ENCODE results near the gene TTC34.
"Not testable (repeated sequence)": the region's sequence is repeated elsewhere in the genome, so short reads cannot be mapped to it uniquely, and the experiment has no call there.

The TTC34 gene

GRCh38 chr1:2639203-2639602, 162.3 kb downstream of the TTC34 start:
- no peak for DNase-seq (ENCODE audit: low spot score)

GRCh38 chr1:2638466-2639115, 162.9 kb downstream of the TTC34 start:
- no peak for DNase-seq (ENCODE audit: low spot score)

- DNase-seq (ENCODE audit: low spot score), result no peak
Measured at GRCh38 chr1:2637442-2638145, 163.9 kb downstream of the TTC34 start.

DNA sequence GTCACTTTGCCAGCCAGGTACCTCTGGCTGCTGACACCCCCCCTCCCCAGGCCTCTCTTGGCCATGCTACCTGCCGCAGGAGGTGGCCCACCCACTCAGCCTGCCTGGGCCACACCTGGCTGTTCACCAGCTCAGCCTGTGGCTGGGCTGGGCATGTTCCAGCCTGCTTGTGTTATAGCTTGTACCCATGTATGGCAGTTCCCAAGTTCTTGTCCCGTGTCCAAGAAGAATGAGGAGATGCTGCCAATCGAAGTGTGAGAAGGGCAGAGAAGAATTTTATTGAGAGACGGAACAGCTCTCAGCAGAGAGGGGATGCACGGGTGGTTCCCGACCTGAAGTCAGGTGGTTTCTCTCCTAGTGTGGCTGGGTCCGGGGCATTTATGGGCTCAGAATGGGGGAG, 164.8 kb downstream of the TTC34 start:
- DNase-seq (ENCODE audit: low spot score), result no peak

DNA sequence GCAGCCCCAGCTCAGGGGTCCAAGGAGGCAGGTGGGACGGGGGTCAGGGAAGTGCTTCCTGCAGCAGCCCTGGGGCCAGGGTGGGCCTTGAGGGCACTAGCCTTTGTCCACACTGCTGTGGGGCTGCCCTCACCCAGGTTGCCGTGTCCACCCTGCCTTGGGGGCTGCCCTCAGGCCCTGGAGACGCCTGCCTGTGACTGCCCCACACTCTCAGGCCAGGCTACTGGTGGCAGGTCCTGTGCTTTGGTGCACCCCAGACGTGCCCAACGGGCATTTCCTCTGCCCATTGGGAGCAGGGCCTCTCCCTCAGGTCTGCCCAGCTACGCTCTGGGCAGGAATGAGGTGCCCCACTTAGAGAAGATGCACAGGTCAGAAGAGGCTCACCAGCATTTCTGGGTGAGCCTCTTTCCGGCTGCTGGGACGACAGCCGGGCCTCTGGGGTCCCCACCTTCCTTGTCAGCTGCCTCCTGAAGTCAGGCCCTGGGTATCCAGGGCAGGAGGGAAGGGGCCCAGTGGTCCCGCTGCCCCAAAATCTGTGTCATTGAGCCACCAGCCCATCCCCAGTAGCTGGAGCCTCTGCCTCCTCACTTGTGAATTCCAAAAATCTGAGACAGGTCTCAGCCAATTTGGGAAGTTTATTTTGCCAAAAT, 166.0 kb downstream of the TTC34 start:
- no peak for DNase-seq (ENCODE audit: low spot score)

DNA sequence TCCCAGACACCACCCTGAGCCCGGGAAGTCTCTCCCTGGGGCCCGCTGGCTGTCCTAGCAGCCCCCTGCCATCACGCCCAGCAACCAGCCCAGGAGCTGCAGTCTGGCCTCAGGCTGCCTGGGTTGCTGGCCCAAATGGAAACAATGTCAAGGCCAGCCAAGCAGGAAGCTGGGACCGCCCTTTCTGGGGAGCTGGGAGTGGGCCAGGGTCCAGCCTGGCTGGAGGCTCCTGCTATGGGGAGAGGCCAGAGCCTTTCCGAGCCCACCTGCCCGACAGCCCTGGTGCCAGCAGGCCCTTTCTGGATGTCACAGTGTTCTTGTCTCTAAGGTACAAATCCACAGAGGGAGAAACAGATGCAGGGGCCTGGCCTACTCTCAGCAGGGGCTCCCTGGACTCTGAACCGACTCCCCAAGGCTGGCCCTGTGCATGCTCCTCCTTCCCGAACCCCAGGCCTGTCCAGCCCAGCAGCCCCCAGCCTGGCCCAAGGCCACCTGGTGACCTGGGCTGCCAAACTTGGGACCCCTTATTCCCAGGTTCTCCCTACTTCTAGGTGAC, 167.5 kb downstream of the TTC34 start:
- DNase-seq (ENCODE audit: low spot score), result no peak

- no peak for DNase-seq (ENCODE audit: low spot score)
Measured at GRCh38 chr1:2633366-2633935, 168.0 kb downstream of the TTC34 start.

DNA sequence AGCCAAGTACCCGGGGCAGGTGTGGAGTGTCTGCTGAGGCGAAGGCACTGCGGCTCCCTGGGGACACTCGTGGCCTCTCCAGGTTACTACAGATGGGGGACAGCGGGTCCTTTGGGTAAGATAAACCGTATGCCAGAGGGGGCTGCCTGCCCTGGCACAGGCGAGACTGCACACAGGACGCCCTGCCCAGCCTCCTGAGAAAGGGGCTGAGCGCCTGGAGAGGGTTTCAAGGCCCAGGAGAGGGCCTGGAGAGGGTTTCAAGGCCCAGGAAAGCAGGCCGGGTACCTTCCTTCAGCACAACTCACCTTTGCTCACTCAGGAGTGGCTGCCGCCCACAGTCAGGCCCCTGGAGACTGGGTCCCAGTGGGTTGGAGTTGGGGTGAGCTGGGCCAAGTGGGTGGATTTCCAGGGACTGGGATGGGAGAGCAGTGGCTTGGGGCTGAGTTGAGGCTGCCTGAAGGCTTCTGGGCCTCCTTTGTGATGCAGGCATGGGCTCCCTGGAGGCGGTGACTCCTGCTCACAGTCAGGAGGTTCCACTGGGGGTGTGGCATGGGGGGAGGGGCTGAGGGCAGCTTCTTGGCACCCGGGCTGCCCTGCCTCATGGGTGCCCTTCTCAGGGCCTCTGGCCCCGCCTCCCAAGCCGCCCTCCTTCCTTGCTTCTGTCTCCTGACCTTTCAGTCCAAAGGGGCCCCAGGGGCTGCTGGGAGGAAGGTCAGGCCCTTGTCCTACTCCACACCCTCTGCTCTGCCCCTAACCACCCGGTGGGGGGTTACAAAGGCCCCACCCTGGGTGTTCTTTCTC, 168.7 kb downstream of the TTC34 start, which contains the start of gene MMEL1:
Gene MMEL1 (minus strand): TSS at position 456 of the 801 bp plus-strand sequence. CDS start 3,532 bp downstream, outside the sequence.
- DNase-seq (ENCODE audit: low spot score), result no peak

- DNase-seq (ENCODE audit: low spot score), result no peak
Measured at GRCh38 chr1:2632051-2632430, 169.5 kb downstream of the TTC34 start.

DNA sequence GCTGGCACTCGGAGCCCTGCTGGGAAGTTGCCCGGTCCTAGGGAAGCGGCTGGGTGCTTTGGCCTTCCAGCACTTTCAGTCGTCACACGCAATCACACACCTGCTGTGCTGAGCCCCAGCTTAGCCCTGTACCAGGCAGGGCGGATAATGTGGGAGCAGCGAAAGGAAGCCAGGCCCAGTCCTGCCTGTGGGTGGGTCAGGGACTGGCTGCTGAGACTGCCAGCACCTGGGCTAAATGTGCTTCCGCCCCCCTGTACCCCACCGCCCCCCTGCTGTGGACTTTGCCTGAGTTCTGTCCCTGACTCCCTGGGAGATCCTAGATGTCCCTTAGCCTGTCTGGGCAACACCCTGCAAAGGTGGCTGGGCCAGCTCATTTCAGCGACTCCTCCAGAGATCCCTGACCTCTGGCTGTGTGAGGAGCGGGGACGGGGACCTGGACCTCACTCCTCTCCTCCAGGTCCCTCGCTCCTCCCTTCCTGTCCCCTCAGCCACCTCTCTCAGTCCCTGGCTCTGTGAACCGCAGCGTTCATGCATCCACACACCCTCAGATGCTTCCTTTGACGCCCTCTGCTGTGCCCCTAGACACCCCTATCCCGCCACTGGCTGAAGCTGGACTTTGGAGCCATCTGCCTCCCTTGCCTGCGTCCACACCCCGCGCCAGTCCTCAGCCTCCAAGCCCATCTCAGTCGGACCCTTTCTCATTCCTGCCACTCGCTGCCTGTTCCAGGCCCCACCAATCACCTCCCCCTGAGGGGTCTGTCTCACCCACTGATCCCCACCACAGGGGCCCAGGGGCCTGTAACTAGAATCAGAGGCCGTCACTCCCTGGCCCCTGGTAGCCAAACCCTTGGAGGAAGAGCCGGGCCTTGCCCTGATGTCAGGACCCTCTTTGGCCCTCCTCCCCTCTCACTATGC, 170.1 kb downstream of the TTC34 start:
- DNase-seq (ENCODE audit: low spot score), result no peak

GRCh38 chr1:2630498-2631135, 170.9 kb downstream of the TTC34 start:
- no peak for DNase-seq (ENCODE audit: low spot score)

DNA sequence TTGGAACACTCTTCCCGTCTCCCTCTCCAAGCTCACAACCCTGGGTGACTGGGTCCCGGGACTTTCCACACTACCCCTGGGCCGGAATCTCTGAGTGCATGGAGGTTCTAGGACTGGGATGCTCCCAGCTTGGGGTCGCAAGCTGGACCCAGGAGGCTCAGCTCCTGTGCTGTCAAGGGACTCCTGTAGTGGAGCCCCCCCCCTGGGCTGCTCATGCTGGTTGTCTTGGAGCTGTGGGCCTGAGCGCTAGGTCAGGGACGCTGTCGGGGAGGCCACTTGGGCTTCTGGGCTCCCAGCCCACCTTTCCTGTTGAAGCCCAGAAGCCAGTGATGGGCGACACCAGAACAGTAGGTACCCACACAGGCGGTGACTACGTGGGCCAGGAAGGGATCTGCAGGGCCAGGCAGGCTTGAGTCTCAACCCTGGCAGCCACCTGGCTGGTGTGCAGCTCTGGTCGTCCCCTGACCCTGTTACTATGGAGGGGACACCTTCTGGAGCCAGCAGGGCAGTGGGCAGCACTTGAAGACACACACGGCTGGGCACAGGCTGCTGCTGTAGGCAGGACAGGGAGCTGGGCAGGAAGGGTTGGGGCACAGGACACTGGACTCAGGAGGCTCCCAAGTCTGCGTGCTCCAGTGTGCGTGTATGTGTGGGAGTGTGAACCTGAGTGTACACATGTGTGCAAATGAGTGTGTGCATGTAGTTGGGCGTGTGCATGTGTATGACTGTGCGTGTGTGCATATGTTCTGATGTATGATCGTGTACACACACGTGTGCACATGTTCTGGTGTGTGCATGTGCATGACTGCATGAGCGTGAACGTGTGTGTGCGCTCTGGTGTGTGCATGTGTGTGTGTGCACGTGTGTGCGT, 171.6 kb downstream of the TTC34 start:
- DNase-seq (ENCODE audit: low spot score), result no peak

DNA sequence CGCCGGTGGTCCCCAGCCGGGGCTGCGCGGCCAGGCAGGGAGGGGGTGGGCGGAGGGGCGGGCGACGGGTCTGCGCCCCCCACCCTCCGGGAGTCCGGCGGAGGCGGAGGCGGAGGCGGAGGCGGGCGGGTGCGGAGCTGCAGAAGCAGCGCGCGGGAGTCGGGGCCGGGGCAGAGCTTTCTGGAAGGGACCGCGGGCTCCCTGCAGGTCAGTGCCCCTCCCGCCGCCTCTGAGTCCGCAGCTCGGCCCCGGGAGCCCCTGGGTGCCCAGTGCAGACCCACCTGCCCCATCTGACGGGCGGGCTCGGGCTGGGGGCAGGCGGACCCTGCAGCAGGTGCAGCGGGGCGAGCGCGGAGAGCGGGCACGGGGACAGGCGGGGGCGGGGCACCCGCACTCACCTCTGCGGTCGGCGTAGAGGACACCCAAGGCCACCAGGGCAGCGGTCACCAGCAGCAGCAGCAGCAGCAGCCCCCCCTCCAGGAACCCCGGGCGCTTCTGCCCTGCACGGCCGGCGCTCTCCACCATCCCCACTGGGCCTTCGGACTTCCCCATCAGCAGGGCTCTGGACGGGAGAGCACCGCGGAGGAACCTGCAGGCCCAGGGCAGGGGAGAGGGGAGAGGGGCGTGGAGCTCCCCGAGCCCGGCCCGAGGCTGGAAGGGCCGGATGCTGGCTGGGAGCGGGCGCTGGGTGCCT, 172.4 kb downstream of the TTC34 start:
- DNase-seq (ENCODE audit: low spot score), result no peak

- DNase-seq (ENCODE audit: low spot score), result no peak
Measured at GRCh38 chr1:2628191-2628932, 173.1 kb downstream of the TTC34 start.

GRCh38 chr1:2627746-2628145, 173.7 kb downstream of the TTC34 start:
- DNase-seq (ENCODE audit: low spot score), result no peak

GRCh38 chr1:2625748-2626147, 175.7 kb downstream of the TTC34 start:
- not testable (repeated sequence) for DNase-seq (ENCODE audit: low spot score)

DNA sequence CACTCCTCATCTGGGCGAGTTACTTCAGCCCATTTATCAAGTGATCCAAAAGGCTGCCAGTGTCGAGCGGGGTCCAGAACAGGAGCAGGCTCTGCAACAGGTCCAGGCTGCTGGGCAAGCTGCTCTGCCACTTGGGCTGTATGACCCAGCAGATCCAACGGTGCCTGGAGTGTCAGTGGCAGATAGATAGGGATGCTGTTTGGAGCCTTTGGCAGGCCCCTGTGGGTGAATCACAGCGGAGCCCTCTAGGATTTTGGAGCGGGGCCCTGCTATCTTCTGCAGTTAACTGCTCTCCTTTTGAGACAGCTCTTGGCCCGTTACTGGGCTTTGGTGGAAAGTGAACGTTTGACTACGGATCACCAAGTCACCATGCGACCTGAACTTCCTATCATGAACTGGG, 176.2 kb downstream of the TTC34 start:
- no peak for DNase-seq (ENCODE audit: low spot score)

All from COLO829 (cell line).